VCaP (cell line): ENCODE results near the gene LRRC52.

Source experiments
- H3K27ac ChIP-seq: fragments of 450-650 bp; 2 replicates; pipeline ENCODE4 v1.5.1; 2017
- CTCF ChIP-seq: fragments of 450-650 bp; conservative IDR thresholded peaks from 2 replicates; pipeline ENCODE4 v1.5.1; 2017; ENCODE audit warnings: mild to moderate bottlenecking, moderate library complexity

LRRC52 gene

GRCh38 chr1:165543532-165544438 lies at the start of gene LRRC52:
LRRC52 (plus strand) TSS chr1:165544000; CDS start chr1:165544297, 297 bp downstream.
- 0 out of 2 replicates have a peak, but pooled peaks have one; percentile 12 for TF ChIP-seq CTCF
- H3K27ac ChIP-seq: peak within 1 kb of the TSS; percentile 9; the same call in 1 of the 2 replicates

- TF ChIP-seq CTCF: no peak
- no peak overlapping the region for H3K27ac ChIP-seq
Observed at GRCh38 chr1:165494949-165495857, 48.6 kb upstream of the LRRC52 start.

- no peak for TF ChIP-seq CTCF
- no peak overlapping the region for H3K27ac ChIP-seq
Observed at GRCh38 chr1:165495858-165496205, 48.0 kb upstream of the LRRC52 start.

GRCh38 chr1:165496501-165496900 lies 47.3 kb upstream of the LRRC52 start:
- no peak for TF ChIP-seq CTCF
- no peak overlapping the region for H3K27ac ChIP-seq

GRCh38 chr1:165497069-165498013 lies 46.5 kb upstream of the LRRC52 start:
- TF ChIP-seq CTCF: no peak
- no peak overlapping the region for H3K27ac ChIP-seq

GRCh38 chr1:165501330-165501969 lies 42.4 kb upstream of the LRRC52 start:
- H3K27ac ChIP-seq: no peak overlapping the region
- TF ChIP-seq CTCF: no peak
